ENCODE data around the gene SPSB3. TPM values are rescaled to one million over a fixed set of nuclear protein-coding genes. Genes with fewer than 3 reads are reported as not detected.

Gene SPSB3
- total and polyA plus RNA-seq, 4 donors, result 27.7 to 60.5 (median 37.8) TPM

DNA sequence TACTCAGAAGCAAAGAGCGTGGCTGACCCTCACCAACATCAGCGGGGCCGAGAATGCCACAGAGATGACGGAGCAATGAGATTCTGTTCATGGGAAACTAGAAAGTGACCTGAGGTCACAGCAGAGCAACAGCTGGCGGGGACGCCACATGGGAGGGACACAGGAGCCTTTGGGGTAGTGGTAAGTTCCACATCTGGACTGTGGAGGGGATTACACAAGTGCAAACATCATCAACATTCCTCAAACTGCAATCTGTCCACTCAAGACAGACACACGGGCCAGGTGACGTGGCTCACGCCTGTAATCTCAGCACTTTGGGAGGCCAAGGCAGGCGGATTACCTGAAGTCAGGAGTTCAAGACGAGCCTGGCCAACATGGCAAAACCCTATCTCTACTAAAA, 33.1 kb upstream of the SPSB3 start:
- DNase-seq (ENCODE audit: low spot score), result peak; percentile 34
- Histone ChIP-seq H3K4me3 (ENCODE audit: low read depth in 1 of 3, low read length in 3 of 3) (no peak overlapping the region), H3K27me3 (ENCODE audit: control insufficient read depth in 4 of 4, insufficient read depth in 4 of 4, low read length in 3 of 4) (no peaks in the 10 kb centered on the region), H3K27ac (ENCODE audit: low read depth in 1 of 2, low read length in 2 of 2) (peak overlapping the region; percentile 46 to 47), H3K4me1 (ENCODE audit: control insufficient read depth in 4 of 4, insufficient read depth in 4 of 4, low read length in 3 of 4) (peaks cover 0 to 62% (median 54%) of the 10 kb centered on the region in 4 donors), H3K9me3 (ENCODE audit: control insufficient read depth in 4 of 4, low read length in 3 of 4) (no peaks in the 10 kb centered on the region), H3K9ac (ENCODE audit: low read depth in 1 of 2, low read length in 2 of 2) (no peak overlapping the region), H3K36me3 (ENCODE audit: control insufficient read depth in 4 of 4, insufficient read depth in 3 of 4, low read depth in 1 of 4, low read length in 3 of 4) (peaks cover 6 to 22% (median 17%) of the 10 kb centered on the region in 4 donors)
- no peak for TF ChIP-seq TAF1 (conservative IDR thresholded peaks at IDR 0.05)
- no peak for TF ChIP-seq GABPA (IDR thresholded peaks at IDR 0.05 in 1 of 2, conservative IDR thresholded peaks at IDR 0.05 in 1 of 2)
- TF ChIP-seq FOXA1 (IDR thresholded peaks at IDR 0.05), result no peak
- no peak for TF ChIP-seq HNF4G (IDR thresholded peaks at IDR 0.05)
- TF ChIP-seq, protein P1, sequence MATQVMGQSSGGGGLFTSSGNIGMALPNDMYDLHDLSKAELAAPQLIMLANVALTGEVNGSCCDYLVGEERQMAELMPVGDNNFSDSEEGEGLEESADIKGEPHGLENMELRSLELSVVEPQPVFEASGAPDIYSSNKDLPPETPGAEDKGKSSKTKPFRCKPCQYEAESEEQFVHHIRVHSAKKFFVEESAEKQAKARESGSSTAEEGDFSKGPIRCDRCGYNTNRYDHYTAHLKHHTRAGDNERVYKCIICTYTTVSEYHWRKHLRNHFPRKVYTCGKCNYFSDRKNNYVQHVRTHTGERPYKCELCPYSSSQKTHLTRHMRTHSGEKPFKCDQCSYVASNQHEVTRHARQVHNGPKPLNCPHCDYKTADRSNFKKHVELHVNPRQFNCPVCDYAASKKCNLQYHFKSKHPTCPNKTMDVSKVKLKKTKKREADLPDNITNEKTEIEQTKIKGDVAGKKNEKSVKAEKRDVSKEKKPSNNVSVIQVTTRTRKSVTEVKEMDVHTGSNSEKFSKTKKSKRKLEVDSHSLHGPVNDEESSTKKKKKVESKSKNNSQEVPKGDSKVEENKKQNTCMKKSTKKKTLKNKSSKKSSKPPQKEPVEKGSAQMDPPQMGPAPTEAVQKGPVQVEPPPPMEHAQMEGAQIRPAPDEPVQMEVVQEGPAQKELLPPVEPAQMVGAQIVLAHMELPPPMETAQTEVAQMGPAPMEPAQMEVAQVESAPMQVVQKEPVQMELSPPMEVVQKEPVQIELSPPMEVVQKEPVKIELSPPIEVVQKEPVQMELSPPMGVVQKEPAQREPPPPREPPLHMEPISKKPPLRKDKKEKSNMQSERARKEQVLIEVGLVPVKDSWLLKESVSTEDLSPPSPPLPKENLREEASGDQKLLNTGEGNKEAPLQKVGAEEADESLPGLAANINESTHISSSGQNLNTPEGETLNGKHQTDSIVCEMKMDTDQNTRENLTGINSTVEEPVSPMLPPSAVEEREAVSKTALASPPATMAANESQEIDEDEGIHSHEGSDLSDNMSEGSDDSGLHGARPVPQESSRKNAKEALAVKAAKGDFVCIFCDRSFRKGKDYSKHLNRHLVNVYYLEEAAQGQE (IDR thresholded peaks at IDR 0.05), result no peak
- TF ChIP-seq, protein P2, sequence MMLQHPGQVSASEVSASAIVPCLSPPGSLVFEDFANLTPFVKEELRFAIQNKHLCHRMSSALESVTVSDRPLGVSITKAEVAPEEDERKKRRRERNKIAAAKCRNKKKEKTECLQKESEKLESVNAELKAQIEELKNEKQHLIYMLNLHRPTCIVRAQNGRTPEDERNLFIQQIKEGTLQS (IDR thresholded peaks at IDR 0.05), result no peak
- TF ChIP-seq RAD21 (IDR thresholded peaks at IDR 0.05), result no peak
- TF ChIP-seq, protein P3, sequence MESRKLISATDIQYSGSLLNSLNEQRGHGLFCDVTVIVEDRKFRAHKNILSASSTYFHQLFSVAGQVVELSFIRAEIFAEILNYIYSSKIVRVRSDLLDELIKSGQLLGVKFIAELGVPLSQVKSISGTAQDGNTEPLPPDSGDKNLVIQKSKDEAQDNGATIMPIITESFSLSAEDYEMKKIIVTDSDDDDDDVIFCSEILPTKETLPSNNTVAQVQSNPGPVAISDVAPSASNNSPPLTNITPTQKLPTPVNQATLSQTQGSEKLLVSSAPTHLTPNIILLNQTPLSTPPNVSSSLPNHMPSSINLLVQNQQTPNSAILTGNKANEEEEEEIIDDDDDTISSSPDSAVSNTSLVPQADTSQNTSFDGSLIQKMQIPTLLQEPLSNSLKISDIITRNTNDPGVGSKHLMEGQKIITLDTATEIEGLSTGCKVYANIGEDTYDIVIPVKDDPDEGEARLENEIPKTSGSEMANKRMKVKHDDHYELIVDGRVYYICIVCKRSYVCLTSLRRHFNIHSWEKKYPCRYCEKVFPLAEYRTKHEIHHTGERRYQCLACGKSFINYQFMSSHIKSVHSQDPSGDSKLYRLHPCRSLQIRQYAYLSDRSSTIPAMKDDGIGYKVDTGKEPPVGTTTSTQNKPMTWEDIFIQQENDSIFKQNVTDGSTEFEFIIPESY (IDR thresholded peaks at IDR 0.05), result no peak
- WGBS, result 91% methylated on average over 11 of the region's 11 CpGs

DNA sequence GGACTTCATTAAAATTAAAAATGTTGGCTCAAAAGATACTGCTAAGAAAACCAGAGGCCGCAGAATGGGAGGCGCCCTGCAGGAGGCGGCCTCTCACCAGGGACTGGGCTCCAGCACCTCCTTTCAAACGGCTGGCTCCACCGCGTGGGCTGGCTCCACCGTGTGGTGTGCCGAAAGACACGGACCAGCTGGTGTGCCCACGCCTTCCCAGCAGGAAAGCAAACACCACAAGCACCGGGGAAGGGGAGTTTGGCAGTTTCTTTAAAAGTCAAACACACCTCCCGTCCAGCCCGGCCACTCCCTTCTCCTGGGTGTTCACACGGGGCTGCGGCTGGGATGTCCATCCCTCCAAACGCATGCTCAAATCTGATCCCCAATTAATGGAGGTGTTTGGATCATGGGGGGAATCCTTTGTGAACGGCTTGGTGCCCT, 30.4 kb upstream of the SPSB3 start:
- no peaks in the 10 kb centered on the region for H3K9me3 ChIP-seq (ENCODE audit: control insufficient read depth in 4 of 4, low read length in 3 of 4)
- no peaks in the 10 kb centered on the region for H3K27me3 ChIP-seq (ENCODE audit: control insufficient read depth in 4 of 4, insufficient read depth in 4 of 4, low read length in 3 of 4)
- H3K36me3 ChIP-seq (ENCODE audit: control insufficient read depth in 4 of 4, insufficient read depth in 3 of 4, low read depth in 1 of 4, low read length in 3 of 4), result peaks cover 19 to 28% (median 22%) of the 10 kb centered on the region in 4 donors
- DNase-seq (ENCODE audit: low spot score), result peak; percentile 80
- H3K4me1 ChIP-seq (ENCODE audit: control insufficient read depth in 4 of 4, insufficient read depth in 4 of 4, low read length in 3 of 4), result peaks cover 0 to 37% (median 28%) of the 10 kb centered on the region in 4 donors
- H3K9ac ChIP-seq (ENCODE audit: low read depth in 1 of 2, low read length in 2 of 2), result no peak overlapping the region
- WGBS, result 18% methylated on average over 17 of the region's 17 CpGs
- H3K27ac ChIP-seq (ENCODE audit: low read depth in 1 of 2, low read length in 2 of 2), result peak overlapping the region in 1 of 2 donors; percentile 57
- H3K4me3 ChIP-seq (ENCODE audit: low read depth in 1 of 3, low read length in 3 of 3), result no peak overlapping the region
- TF ChIP-seq EGR1 (IDR thresholded peaks at IDR 0.05; ENCODE audit: low read depth in 2 of 2), result peak; percentile 59 to 63
- peak; percentile 35 to 38 for TF ChIP-seq HNF4A (conservative IDR thresholded peaks at IDR 0.05)
- no peak for TF ChIP-seq NR2F2 (IDR thresholded peaks at IDR 0.05)
- TF ChIP-seq YY1 (IDR thresholded peaks at IDR 0.05), result no peak
- TF ChIP-seq FOXA1 (IDR thresholded peaks at IDR 0.05), result no peak
- TF ChIP-seq FOXA2 (IDR thresholded peaks at IDR 0.05), result peak; percentile 38
- TF ChIP-seq RAD21 (IDR thresholded peaks at IDR 0.05), result peak; percentile 86 to 89
- TF ChIP-seq, protein P4, sequence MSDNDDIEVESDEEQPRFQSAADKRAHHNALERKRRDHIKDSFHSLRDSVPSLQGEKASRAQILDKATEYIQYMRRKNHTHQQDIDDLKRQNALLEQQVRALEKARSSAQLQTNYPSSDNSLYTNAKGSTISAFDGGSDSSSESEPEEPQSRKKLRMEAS (IDR thresholded peaks at IDR 0.05), result peak; percentile 87
- TF ChIP-seq RXRA (IDR thresholded peaks at IDR 0.05), result peak; percentile 63 to 66
- TF ChIP-seq, protein P1 (IDR thresholded peaks at IDR 0.05), result no peak
- peak; percentile 49 for TF ChIP-seq SP1 (IDR thresholded peaks at IDR 0.05)
- peak in 1 of 2 donors; percentile 68 for TF ChIP-seq GABPA (IDR thresholded peaks at IDR 0.05 in 1 of 2, conservative IDR thresholded peaks at IDR 0.05 in 1 of 2)
- no peak for TF ChIP-seq JUND (IDR thresholded peaks at IDR 0.05)
- no peak for TF ChIP-seq TAF1 (conservative IDR thresholded peaks at IDR 0.05)
- TF ChIP-seq, protein P5, sequence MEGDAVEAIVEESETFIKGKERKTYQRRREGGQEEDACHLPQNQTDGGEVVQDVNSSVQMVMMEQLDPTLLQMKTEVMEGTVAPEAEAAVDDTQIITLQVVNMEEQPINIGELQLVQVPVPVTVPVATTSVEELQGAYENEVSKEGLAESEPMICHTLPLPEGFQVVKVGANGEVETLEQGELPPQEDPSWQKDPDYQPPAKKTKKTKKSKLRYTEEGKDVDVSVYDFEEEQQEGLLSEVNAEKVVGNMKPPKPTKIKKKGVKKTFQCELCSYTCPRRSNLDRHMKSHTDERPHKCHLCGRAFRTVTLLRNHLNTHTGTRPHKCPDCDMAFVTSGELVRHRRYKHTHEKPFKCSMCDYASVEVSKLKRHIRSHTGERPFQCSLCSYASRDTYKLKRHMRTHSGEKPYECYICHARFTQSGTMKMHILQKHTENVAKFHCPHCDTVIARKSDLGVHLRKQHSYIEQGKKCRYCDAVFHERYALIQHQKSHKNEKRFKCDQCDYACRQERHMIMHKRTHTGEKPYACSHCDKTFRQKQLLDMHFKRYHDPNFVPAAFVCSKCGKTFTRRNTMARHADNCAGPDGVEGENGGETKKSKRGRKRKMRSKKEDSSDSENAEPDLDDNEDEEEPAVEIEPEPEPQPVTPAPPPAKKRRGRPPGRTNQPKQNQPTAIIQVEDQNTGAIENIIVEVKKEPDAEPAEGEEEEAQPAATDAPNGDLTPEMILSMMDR (IDR thresholded peaks at IDR 0.05; ENCODE audit: low read depth, low read length, missing input control), result peak; percentile 62
- TF ChIP-seq, protein P3 (IDR thresholded peaks at IDR 0.05), result no peak

Measured in liver (tissue), 9 donors.